Loucy (cell line): ENCODE measurements around the gene RUFY2.

Source experiments
- H2AFZ ChIP-seq: fragments of 200-600 bp; sonication (generic); 2 replicates; pipeline ENCODE4 v1.6.0; 2016; ENCODE audit warnings: antibody characterized with exemption, mild to moderate bottlenecking, low read length, moderate library complexity
- H3F3A ChIP-seq: fragments of 200-600 bp; 2 replicates; pipeline ENCODE4 v1.6.0; 2016; ENCODE audit warnings: antibody characterized with exemption, low read depth, mild to moderate bottlenecking
- H3K27me3 ChIP-seq: fragments of 200-600 bp; sonication (generic); 2 replicates; pipeline ENCODE4 v1.6.1; 2014; ENCODE audit warnings: low read length, mild to moderate bottlenecking; ENCODE audit not compliant: insufficient read depth, poor library complexity, severe bottlenecking
- H3K36me3 ChIP-seq: fragments of 200-600 bp; sonication (generic); 2 replicates; pipeline ENCODE4 v1.6.1; 2016; ENCODE audit warnings: low read length; ENCODE audit not compliant: insufficient read depth
- H3K4me1 ChIP-seq: fragments of 200-600 bp; sonication (generic); 2 replicates; pipeline ENCODE4 v1.5.1; 2014; ENCODE audit warnings: low read length, mild to moderate bottlenecking; ENCODE audit not compliant: insufficient read depth, poor library complexity, severe bottlenecking
- H3K4me2 ChIP-seq: fragments of 200-600 bp; sonication (generic); 2 replicates; pipeline ENCODE4 v1.6.0; 2014; ENCODE audit warnings: antibody characterized with exemption, low read length, low read depth, mild to moderate bottlenecking; ENCODE audit not compliant: poor library complexity, severe bottlenecking
- H3K4me3 ChIP-seq: fragments of 200-600 bp; sonication (generic); 2 replicates; pipeline ENCODE4 v1.5.1; 2014; ENCODE audit warnings: low read length, mild to moderate bottlenecking, mixed read lengths; ENCODE audit not compliant: poor library complexity, severe bottlenecking
- H3K79me2 ChIP-seq: fragments of 200-600 bp; sonication (generic); 2 replicates; pipeline ENCODE4 v1.6.1; 2014; ENCODE audit warnings: low read length; ENCODE audit not compliant: insufficient read depth
- H3K9ac ChIP-seq: fragments of 200-600 bp; sonication (generic); 2 replicates; pipeline ENCODE4 v1.6.0; 2014; ENCODE audit warnings: mild to moderate bottlenecking, low read depth, low read length, moderate library complexity; ENCODE audit not compliant: poor library complexity, severe bottlenecking
- H3K9me2 ChIP-seq: fragments of 200-600 bp; sonication (generic); replicated peaks from 2 replicates; pipeline ENCODE4 v1.6.1; 2016; ENCODE audit warnings: low read depth, low read length, mixed read lengths
- H3K9me3 ChIP-seq: fragments of 200-600 bp; sonication (generic); 2 replicates; pipeline ENCODE4 v1.6.1; 2014; ENCODE audit warnings: mild to moderate bottlenecking, antibody characterized with exemption, low read length, low read depth; ENCODE audit not compliant: insufficient read depth
- H4K20me1 ChIP-seq: fragments of 200-600 bp; sonication (generic); 2 replicates; pipeline ENCODE4 v1.6.0; 2014; ENCODE audit warnings: antibody characterized with exemption, low read length, mild to moderate bottlenecking; ENCODE audit not compliant: insufficient read depth, poor library complexity, severe bottlenecking
- EZH2phosphoT487 ChIP-seq: fragments of 200-600 bp; IDR thresholded peaks from 2 replicates; pipeline ENCODE4 v1.6.1; 2018; ENCODE audit warnings: antibody characterized with exemption, mild to moderate bottlenecking, moderate library complexity, borderline replicate concordance
- TF ChIP-seq, protein P1 (sequence below): fragments of 200-600 bp; sonication (generic); conservative IDR thresholded peaks from 2 replicates; pipeline ENCODE4 v1.5.1; 2014; ENCODE audit warnings: mild to moderate bottlenecking, antibody characterized with exemption, low read length

Gene RUFY2

DNA sequence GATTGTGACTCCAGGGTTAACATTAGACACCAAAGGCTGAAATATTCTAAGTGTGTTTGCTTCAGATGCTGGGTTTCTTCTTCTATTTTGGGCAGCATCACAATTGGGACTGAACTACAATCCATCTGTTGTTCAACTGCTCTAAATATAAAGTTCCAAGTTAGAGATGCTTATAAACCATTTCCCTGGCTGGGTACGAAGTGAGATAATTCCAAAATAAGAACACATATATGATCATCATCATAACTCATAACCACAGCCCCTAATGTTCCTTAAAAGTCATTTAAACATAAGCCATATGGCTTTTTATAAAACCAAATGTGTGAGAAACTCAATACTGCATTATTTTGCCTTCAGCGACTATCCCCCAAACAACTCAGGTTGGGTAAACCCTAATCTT, 35.9 kb upstream of the RUFY2 start:
- no peaks in the 10 kb centered on the region for H3K27me3 ChIP-seq

DNA sequence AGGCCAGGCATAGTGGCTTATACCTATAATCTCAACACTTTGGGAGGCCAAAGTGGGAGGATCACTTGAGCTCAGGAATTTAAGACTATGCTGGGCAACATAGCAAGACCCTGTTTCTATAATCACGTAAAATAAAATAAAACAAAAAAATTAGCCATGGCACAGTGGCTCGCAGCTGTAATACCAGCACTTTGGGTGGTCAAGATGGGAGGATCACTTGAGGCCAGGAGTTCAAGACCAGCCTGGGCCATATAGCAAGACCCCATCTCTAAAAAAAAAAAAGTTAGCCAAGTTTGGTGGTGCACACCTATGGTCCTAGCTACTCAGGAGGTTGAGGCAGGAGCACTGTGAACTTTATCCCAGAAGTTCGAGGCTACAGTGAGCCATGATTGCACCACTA, 33.8 kb upstream of the RUFY2 start:
- TF ChIP-seq EZH2phosphoT487 = no peak
- TF ChIP-seq, protein P1, sequence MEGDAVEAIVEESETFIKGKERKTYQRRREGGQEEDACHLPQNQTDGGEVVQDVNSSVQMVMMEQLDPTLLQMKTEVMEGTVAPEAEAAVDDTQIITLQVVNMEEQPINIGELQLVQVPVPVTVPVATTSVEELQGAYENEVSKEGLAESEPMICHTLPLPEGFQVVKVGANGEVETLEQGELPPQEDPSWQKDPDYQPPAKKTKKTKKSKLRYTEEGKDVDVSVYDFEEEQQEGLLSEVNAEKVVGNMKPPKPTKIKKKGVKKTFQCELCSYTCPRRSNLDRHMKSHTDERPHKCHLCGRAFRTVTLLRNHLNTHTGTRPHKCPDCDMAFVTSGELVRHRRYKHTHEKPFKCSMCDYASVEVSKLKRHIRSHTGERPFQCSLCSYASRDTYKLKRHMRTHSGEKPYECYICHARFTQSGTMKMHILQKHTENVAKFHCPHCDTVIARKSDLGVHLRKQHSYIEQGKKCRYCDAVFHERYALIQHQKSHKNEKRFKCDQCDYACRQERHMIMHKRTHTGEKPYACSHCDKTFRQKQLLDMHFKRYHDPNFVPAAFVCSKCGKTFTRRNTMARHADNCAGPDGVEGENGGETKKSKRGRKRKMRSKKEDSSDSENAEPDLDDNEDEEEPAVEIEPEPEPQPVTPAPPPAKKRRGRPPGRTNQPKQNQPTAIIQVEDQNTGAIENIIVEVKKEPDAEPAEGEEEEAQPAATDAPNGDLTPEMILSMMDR = no peak
- Histone ChIP-seq H3K4me2 (no peak overlapping the region), H2AFZ (no peak overlapping the region), H3K9me3 (no peaks in the 10 kb centered on the region), H4K20me1 (no peaks in the 10 kb centered on the region), H3K9me2 (no peaks in the 10 kb centered on the region), H3K27me3 (no peaks in the 10 kb centered on the region), H3F3A (no peaks in the 10 kb centered on the region), H3K9ac (no peak overlapping the region), H3K36me3 (peaks cover 29% of the 10 kb centered on the region), H3K4me3 (no peak overlapping the region), H3K79me2 (no peaks in the 10 kb centered on the region), H3K4me1 (no peaks in the 10 kb centered on the region)

More for the DNA sequence above, 35.9 kb upstream of the RUFY2 start:
- H4K20me1 ChIP-seq = no peaks in the 10 kb centered on the region
- H2AFZ ChIP-seq = no peak overlapping the region
- H3K4me1 ChIP-seq = no peaks in the 10 kb centered on the region
- H3K9me3 ChIP-seq = no peaks in the 10 kb centered on the region
- no peak overlapping the region for H3K4me3 ChIP-seq
- H3K79me2 ChIP-seq = no peaks in the 10 kb centered on the region
- H3K9me2 ChIP-seq = no peaks in the 10 kb centered on the region
- peaks cover 29% of the 10 kb centered on the region for H3K36me3 ChIP-seq
- H3K9ac ChIP-seq = no peak overlapping the region
- no peak for TF ChIP-seq EZH2phosphoT487
- TF ChIP-seq, protein P1 = no peak
- no peak overlapping the region for H3K4me2 ChIP-seq
- H3F3A ChIP-seq = no peaks in the 10 kb centered on the region

DNA sequence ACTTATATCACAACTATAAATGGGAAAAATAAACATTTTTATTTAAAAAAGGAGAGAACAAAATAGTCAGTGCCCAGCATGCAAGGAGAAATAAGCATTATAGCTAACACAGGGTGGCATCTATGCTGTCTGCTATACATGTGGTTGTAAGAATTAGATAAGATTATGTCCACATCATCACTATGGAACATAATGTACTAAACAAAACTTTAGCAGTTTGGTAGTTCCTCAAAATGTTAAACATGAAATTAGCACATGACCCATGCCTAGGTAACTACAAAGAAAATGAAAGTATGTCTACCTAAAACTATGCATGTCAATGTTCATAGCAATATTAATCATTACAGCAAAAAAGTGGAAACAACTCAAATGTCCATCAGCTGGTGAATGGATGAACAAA, 28.7 kb upstream of the RUFY2 start:
- no peaks in the 10 kb centered on the region for H3K9me2 ChIP-seq
- TF ChIP-seq, protein P1 = no peak
- no peak for TF ChIP-seq EZH2phosphoT487
- H3K4me1 ChIP-seq = no peaks in the 10 kb centered on the region
- no peaks in the 10 kb centered on the region for H3F3A ChIP-seq
- peaks cover 37% of the 10 kb centered on the region; the same call in 1 of the 2 replicates for H3K36me3 ChIP-seq
- no peaks in the 10 kb centered on the region for H3K79me2 ChIP-seq
- H4K20me1 ChIP-seq = no peaks in the 10 kb centered on the region
- H2AFZ ChIP-seq = no peak overlapping the region
- H3K9me3 ChIP-seq = no peaks in the 10 kb centered on the region
- H3K27me3 ChIP-seq = no peaks in the 10 kb centered on the region
- H3K4me2 ChIP-seq = no peak overlapping the region
- no peak overlapping the region for H3K4me3 ChIP-seq
- no peak overlapping the region for H3K9ac ChIP-seq
